ENCODE measurements around the gene SELENOS.
"Not testable (repeated sequence)": the region's sequence is repeated elsewhere in the genome, so short reads cannot be mapped to it uniquely, and the experiment has no call there.

SELENOS gene

DNA sequence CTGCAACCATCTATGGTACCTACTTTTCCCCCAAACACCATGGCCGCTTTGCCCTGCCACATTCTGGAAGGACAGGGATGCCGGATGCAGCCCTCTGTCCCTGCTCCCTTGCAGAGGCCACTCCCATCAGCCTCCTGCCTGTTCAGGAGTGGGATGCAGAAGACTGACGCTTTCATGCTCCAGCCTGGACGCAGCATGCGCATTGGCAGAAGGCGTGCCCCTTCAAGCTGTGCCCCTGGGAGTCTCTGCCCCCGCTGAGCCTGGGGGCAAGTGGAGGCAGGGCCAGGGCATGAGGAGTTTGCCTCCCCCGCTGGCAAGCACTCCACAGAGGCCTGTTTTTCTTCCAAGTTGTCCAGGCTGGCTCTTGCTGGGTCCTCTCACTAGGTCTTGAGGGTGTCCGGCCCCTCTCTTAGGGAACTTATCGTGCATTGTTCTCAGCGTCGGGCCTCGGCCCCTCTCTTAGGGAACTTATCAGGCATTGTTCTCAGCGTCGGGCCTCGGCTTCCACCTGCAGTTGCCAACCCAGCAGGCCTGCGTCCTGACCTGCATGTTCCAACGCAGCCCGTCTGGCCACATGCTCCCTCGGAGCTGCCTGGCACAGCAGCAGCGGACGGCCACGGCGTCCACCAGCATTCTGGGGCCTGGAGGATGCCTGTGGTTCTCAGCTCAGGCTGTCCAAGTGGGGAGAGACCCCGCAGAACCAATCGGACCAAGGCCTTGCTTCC is 32.3 kb upstream of the SELENOS start:
- DNase-seq, result no peak

DNA sequence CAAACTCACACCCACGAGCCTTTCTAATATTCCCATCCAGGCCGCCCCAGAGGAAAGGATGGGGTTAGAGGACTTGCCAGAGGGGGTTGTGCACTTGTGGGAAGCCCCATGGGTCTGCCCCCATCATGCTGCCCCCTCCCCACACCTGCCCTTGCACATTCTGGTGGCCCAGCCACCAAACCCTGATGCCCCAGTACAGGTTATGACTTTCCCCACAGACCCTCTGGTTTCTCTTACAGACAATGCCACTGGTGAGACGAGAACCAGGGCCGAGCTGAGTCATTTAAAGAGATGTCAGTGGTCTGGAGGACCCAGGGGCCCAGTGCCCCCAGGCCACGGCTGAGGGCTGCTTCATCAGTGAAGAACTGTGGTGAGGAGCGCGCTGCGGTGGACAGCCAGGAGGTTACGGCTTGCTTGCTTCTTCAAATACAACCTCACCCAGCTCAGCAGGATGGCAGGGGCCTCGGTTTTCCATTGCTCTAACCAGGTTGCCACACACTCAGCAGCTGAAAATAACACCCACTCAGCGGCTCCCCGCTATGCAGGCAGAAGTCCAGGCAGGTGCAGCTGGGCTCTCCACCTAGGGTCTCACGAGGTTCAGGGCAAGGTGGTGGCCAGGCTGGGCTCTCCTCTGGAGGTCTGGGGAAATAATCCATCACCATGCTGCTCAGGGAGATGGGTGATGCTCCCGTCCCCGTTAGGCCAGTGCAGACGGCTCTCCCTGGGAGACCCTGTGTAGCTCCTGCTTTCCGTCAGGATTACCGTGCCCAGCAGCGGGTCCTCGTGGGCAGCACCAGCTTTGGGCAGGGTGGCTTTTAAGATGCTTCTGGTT is 31.5 kb upstream of the SELENOS start:
- DNase-seq, result no peak

DNA sequence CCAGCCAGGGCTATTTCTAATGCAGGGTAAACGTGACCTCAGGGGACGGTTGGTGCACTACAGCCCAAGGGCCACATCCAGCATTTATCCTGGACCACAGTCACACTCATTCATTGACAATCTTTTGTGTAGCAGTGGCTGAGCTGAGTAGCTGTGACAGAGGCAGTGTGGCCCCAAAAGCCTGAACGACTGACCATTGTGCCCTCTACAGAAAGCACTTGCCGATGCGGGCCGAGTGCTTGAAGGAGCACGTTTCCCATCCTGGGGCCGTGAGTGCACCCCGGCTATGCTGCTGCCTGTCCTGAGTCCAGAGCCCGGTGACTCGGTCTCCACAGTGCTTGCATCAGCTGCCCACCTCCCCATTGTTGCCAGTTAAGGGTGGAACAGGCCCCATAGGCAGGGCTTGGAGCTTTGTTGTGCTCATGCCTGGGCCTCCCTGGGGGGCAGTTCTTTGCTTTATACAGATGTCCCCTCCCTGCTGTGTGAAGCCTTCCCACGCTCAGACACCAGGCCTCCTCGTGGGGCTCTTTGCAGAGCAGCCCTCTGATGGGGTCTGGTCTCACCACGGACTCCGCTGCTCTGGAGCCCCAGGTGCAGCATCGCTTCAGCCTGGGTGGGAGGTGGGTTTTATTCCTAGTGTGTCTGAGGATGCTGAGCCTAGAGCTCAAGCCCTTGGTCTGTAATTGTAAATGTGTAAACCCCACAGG is 30.8 kb upstream of the SELENOS start:
- DNase-seq, result no peak

DNA sequence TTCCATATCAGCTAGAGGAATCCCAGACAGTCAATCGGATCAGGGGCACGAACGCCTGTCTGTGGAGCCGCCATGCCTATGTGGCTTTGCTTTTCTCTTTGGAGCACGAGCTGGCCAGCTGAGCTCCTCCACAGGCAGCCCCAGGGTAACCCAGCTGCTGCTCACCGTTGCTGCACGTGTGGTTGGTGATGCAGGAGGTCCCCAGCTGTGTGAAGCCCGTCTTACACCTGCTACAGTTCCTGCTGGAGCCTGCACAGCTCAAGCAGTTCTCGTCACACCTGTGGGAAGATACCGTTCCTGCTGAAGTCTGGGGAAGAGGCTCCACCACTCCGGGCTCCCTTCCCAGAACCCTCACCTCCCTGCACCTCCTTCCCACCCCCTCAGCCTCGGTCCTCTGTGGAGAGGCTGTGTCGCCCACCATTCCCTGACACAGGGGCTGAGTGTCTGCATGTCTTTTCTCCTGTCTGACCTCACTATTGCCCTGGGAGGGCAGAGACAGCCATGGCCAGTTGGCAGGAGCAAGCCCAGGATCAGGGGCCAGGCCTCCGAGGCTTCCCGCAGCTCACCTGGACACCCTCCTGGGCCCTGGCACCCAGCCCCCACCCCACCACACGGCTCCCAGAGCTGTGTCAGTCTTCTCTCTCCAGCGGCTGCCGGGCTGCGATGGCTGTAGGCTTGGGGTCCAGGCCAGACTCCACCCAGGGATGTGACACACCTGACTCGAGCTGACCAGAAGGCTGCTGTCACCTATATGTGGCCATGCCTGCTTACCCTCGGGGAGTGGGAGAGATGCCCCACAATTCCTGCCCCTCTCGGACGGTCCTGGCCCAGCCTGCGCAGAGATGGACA is 30.0 kb upstream of the SELENOS start:
- DNase-seq, result no peak

DNA sequence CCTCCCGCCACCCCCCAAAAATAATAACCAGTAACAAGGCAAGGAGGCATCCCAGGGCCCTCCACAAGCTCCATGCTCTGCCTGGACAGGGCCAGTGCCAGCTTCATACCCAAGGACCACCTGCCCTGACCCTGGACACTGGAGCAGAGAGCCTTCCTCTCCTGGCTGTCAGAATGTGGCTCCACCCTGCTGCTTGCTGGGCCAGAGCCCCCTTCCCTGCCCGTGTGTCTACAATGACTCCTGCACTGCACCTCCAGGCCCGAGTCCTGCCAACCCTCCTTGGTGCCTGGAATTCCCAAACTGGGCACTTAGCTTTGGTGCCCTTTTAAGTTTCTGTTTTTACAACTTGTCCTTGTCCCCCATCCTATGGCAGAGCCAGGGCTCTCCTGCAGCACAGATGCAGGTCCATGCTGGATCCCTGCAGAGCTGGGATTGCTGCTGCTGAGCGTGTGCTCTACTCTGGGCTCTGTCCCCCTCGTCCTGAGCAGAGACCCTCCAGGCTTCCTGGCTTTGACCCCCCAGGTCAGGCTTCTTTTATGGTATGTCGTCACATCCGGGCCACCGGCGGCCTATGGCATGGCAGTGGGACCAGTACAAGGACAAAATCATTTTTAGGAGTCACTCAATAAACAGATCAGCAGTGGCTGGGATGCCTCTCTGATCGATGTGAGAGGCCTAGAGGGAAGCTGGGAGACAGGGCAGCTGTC is 29.2 kb upstream of the SELENOS start:
- no peak for DNase-seq

DNA sequence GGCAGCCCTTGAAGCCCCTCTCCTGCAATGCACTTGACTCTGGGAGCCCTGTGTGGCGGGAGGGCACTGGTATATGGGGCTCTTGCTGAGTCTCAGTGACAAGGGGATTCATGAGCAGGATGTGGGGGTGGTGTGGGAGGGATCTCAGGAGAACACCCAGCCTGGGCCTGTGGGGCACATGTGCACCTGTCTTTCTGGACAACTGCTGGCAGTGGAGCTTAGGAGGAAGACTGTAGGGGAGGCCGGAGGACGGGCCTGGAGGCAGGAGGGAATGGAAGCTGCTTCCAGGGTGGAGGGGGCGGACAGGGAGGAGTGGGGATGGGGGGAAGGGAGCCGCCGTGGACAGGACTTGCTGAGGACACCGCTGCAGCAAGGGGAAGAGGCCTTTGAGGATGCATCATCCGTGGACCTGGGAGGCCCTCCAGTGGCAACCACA is 28.6 kb upstream of the SELENOS start:
- DNase-seq, result no peak

DNA sequence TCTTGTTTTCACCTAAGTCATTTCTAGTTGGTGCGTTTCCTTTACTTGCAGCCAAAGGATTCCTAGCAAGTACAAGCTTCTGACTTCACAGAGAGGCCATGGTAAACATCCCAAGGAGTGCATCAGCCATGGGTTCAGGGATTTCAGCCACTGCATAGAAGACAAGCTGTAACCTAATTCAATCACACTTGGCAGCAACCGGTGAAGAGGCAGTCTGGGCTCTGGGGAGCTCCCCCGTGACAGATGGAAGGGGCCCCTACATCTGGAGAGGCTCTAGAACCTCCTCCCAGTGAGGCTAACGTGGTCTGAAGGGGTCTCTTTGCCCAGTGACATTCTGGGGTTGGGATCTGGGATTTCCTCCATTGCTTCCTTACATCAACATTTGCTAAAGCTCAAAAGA is 26.1 kb upstream of the SELENOS start:
- DNase-seq, result no peak

DNA sequence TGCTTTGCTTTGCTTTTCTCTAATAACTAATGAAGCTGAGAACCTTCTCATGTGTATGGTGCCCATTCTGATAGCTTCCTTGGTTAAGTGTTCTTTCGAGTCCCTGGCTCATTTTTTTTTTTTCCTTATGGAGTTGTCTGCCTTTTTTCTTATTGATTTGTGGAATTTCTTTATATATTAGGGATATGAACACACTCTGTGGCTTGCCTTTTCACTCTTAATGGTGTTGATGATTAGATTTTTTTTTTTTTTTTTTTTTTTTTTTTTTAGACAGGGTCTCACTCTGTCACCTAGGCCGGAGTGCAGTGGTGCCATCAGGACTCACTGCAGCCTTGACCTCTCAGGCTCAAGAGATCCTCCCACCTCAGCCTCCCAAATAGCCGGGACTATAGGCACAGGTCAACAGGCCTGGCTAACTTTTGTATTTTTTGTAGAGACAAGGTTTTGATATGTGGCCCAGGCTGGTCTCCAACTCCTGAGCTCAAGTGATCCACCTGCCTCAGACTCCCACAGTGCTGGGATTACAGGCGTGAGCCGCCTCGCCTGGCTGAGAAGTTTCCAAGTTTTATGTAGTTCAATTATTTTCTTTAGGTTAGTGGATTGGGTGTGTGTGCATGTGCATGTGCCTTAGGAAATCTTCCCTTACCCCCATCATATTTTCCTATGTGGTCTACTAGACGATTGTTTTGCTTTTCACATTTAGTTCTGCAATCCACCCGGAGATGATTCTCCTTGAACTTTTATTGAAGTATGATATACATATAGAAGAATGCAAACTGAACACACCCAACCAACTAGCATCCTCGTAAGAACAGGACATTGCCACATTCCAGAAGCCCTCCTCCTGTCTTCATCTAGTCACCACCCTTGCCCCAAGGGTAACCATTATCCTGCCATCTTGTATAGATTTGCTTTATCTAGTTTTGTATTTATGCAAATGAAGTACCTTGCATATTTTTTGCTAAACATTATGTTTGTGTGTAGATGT is 19.4 kb upstream of the SELENOS start:
- DNase-seq, result peak; percentile 74

DNA sequence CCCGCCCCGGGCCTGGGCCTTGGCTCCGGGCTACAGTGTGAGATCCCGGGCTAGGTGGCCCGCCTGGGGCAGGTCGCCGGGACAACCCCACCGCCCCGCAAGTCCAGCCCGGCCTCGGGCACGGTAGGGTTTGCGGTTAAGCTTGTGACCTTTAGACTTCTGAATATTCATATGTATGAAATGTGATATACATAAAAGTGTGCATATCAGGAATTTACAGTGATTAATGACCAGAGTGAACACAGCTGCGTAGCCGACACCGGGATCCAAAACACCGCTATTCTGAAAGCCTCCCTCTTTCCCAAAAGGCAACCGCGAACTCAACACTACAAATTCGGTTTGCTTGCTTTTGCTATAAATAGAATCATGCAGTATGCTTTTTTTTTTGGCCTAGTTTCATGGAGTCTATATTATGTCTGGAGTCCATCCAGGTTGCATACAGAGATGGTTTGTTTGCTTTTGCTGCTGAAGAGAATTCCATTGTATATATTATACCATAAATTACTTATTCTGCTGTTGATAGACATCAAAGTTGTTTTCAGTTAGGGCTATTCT is 18.4 kb upstream of the SELENOS start:
- DNase-seq, result peak; percentile 91

DNA sequence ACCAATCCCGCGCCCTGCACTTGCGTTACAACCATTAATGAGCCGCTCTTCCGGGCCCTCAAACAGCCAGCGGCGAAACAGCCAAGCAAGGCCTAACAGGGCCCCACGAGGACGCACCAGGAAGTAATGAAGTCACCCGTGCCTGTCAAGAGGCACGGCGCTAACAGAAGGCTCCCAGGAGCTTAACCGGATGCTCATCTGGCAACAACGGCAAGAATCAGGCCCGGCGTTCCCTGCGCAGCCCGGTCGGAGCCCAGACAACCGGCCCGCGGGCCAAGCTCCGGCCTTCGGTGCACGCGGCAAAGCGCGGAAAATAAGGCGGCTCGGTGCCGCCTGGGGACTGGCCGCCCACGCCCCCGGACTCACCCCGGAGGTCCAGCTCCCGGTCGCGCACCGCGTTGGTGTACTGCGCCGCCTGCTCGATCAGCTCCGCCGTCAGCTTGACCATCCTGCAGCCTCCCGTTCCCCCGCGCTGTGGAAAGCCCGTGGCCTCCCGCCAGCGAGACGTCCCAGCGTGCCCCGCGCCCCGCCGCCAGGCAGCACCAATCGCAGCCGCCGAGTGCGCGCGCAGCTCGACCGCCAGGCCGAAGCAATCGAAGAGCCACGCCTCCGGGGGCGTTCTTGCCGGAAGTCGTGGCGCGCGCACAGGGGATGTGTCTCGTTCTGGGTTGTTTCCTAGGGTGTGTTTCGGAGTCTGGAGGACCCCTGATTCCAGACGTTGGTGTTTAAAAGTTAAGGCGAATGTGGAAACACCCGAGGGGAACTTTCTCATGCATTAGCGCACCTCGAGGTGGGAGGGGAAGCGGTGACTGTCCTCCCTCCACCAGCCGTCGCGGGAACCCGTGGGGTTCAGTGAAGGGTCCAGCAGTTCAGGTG is 17.7 kb upstream of the SELENOS start, which contains the start of gene SNRPA1:
SNRPA1 (minus strand) TSS at position 518 of the 876 bp plus-strand sequence; CDS start at position 448, 70 bp downstream.
- DNase-seq, result peak; percentile 96

DNA sequence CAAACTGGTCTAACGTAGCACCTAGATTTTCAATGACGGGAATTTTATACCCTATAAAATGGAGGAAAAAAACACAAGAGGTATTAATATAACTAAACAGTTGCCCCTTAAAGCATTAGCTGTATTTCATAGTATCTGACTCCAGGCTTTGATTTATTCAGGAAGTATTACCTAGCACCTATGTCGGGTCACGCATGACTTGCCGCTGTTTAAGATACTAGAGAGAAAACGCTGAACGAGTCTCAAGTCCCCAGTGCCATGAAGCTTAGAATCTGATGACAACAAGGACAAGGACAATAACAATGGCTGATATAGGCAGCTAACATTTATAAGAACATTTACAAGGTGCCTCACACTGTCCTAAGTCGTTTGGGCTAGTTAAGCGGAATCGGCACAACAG is 15.8 kb upstream of the SELENOS start:
- no peak for DNase-seq

DNA sequence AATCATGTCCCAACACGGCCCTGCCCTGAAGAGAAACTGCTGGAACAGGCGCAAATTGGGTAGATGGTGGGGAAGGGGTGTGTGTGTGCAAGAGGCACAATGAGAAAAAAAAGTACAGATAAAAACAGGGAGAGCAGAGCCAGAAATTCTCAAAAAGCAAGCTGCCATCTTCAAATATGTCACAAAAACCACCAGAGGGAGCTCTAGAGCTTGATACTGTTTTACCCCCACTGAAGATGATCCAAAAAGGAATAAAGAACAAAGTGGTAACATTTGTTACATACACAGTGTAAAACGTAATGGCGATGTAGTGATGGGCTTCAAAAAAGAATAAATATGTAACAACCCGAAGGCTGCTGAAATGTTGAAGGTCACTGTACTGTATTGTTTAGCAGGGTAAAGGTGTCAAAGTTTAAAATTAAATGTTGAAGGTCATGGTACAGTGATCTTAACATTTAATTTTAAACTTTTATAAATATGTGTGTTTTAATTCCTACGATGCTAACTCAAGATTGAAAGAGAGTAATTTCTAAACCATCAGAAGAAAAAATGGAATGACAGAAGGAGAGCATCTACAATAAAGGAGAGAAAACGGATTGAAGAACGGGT is 11.7 kb upstream of the SELENOS start:
- DNase-seq, result peak; percentile 51

DNA sequence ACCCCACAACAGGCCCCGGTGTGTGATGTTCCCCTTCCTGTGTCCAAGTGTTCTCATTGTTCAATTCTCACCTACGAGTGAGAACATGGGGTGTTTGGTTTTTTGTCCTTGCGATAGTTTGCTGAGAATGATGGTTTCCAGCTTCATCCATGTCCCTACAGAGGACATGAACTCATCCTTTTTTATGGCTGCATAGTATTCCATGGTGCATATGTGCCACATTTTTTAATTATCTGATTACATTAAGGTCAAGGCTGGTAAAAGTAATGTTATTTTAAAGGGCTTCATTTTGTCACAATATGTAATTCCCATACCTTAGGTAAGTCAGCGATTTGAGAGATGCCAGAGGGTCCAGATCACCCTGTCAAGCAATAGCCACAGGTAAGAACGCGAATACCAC is 10.1 kb upstream of the SELENOS start:
- DNase-seq, result not testable (repeated sequence)

DNA sequence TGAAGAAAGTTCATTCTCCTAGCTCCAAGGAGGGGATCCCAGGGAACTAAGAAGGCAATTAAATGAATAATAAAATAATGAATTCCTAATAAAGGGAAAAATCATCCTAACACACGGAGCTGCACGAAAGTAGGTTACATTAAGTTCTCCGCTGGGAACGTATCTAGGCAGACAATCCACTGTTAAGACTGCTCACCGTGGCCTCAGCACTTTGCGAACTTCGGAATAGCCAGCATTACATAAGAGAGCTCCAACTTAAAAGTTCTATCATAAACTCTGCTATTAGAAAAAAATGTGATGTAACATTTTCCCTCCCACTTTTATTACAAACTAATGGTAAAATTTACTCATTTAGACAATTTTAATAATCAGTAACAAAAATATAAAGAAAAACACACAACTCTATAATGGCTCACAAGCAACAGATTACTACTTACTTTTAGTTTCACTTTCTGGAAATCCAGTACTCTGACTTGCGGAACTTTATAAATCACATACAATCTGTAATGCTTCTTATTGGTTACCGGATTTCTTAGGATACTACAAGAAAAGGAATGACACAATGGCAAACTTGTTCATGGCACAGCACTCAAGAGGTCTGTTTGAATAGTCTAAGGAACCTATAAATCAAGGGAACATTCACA is 9.3 kb upstream of the SELENOS start:
- DNase-seq, result no peak

DNA sequence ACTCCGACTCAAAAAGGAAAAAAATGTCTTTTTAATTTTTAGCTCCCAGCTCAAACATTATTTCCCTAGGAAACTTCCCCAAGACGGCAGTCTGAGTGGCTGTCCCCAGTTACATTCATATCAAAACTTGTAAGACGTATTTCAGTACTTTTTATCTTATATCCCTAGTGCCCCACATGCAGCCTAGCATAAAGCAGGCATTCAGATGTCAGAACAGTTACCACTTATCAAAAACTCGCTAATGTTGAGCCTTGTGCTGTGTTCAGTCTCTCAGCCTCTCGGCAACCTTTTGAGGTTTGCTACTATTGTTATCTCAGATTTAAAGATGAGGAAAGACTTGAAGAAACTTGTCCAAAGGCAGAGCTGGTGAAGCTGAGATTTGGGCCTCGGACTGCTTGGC is 6.6 kb upstream of the SELENOS start:
- DNase-seq, result no peak

DNA sequence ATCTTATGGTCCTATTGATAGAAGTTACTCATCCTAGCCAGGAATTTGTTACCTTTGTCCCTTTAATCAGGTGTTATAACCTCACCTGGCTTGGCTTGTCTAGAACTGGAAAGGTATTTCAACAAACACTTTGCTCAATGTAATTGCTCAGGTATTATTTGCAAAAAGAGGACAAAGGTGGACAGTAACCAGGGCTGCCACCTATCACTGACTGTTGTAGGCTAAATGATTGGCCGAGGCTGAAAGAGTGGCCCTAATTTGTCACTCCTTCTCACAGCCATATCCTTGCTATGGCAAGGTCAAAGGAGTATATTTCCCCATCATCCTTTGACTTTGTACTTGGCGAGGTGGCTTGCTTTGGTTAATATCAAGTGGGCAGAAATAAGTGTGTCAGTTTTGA is 2.7 kb upstream of the SELENOS start:
- DNase-seq, result no peak

DNA sequence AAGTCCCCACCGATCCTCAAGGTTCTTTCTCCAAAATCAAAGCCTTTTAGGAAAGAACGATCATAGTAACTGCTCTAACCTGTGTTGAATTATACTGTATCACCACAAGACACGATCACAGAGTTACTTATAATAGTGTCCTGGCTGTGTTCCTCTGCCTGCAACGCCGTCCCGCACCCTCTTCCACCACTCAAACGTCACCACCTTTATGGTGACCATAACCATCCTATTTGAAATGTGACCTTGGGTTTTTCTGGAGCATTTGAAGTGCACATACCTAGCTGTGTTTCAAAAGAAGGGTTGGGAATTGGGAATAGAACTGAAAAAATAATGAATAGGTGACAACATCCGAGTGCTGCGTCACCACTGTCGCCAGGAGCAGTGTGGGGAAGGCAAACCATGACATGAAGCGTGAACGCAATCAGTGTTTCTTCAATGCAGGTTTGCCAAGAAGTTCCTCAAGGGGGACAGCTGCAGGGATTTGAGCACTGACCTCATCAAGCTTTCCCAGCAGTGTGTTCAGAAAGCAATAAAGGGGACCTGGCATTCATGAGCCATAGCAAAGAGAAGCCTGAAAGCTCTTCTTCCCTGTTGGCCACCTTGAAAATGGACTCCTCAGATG is 769 bp upstream of the SELENOS start:
- DNase-seq, result no peak
